GM23338 (cell line): Measurements from ENCODE around the gene TBL1XR1. TPM values are rescaled to one million over a fixed set of nuclear protein-coding genes. Genes with fewer than 3 reads are reported as not detected.

ENCODE experiments used
- ATAC-seq: fragments of 200-7000 bp; cut with Tn5 transposase; 3 replicates; pipeline ENCODE4 v1.9.1; 2020
- DNase-seq: peaks from one replicate; pipeline ENCODE4 v3.0.0-alpha.2; 2015; ENCODE audit warnings: low spot score
- H2AFZ ChIP-seq: fragments of 200-600 bp; sonication (generic); 2 replicates; pipeline ENCODE4 v1.8.0; 2016; ENCODE audit warnings: antibody characterized with exemption, mild to moderate bottlenecking, moderate library complexity
- H3F3A ChIP-seq: fragments of 200-600 bp; sonication (generic); replicated peaks from 2 replicates; pipeline ENCODE4 v1.8.0; 2017; ENCODE audit warnings: antibody characterized with exemption, mixed run types, low read depth
- H3K27ac ChIP-seq: fragments of 200-600 bp; sonication (generic); 2 replicates; pipeline ENCODE4 v1.6.1; 2016; ENCODE audit warnings: low read depth
- H3K27me3 ChIP-seq: fragments of 200-600 bp; sonication (generic); 2 replicates; pipeline ENCODE4 v1.8.0; 2016; ENCODE audit warnings: mild to moderate bottlenecking, mixed run types, moderate library complexity; ENCODE audit not compliant: insufficient read depth
- H3K36me3 ChIP-seq: fragments of 200-600 bp; sonication (generic); 2 replicates; pipeline ENCODE4 v1.8.0; 2016; ENCODE audit warnings: mild to moderate bottlenecking; ENCODE audit not compliant: insufficient read depth
- H3K4me1 ChIP-seq: fragments of 200-600 bp; sonication (generic); 2 replicates; pipeline ENCODE4 v1.8.0; 2016; ENCODE audit warnings: mild to moderate bottlenecking, moderate library complexity; ENCODE audit not compliant: insufficient read depth
- H3K4me2 ChIP-seq: fragments of 200-600 bp; sonication (generic); 2 replicates; pipeline ENCODE4 v1.7.1; 2017; ENCODE audit warnings: mixed run types
- H3K4me3 ChIP-seq: fragments of 200-600 bp; sonication (generic); 2 replicates; pipeline ENCODE4 v1.6.1; 2016; ENCODE audit warnings: mixed run types
- H3K79me2 ChIP-seq: fragments of 200-600 bp; sonication (generic); replicated peaks from 2 replicates; pipeline ENCODE4 v1.8.0; 2017; ENCODE audit warnings: mild to moderate bottlenecking; ENCODE audit not compliant: insufficient read depth
- H3K9me2 ChIP-seq: fragments of 200-600 bp; sonication (generic); 2 replicates; pipeline ENCODE4 v1.8.0; 2017; ENCODE audit not compliant: insufficient read depth
- H4K20me1 ChIP-seq: fragments of 200-600 bp; sonication (generic); replicated peaks from 2 replicates; pipeline ENCODE4 v1.8.0; 2017; ENCODE audit warnings: mild to moderate bottlenecking; ENCODE audit not compliant: insufficient read depth
- H3K27ac Mint-ChIP-seq: 2 replicates; pipeline ENCODE4 v1.8.0; 2020; ENCODE audit warnings: inconsistent platforms, mild to moderate bottlenecking, moderate library complexity, mixed read lengths
- H3K27me3 Mint-ChIP-seq: 3 replicates; pipeline ENCODE4 v1.8.0; 2022; ENCODE audit warnings: low read depth, mild to moderate bottlenecking, moderate library complexity, mixed read lengths, inconsistent platforms; ENCODE audit not compliant: insufficient read depth, poor library complexity
- H3K36me3 Mint-ChIP-seq: 3 replicates; pipeline ENCODE4 v1.8.0; 2021; ENCODE audit warnings: low read depth, mild to moderate bottlenecking, inconsistent platforms, moderate library complexity, mixed read lengths
- H3K4me1 Mint-ChIP-seq: 3 replicates; pipeline ENCODE4 v1.8.0; 2020; ENCODE audit warnings: mild to moderate bottlenecking, inconsistent platforms, mixed read lengths
- H3K4me3 Mint-ChIP-seq: 3 replicates; pipeline ENCODE4 v1.8.0; 2021; ENCODE audit warnings: moderate library complexity, mild to moderate bottlenecking, inconsistent platforms, mixed read lengths
- H3K9me3 Mint-ChIP-seq: 3 replicates; pipeline ENCODE4 v1.8.0; 2020; ENCODE audit warnings: moderate library complexity, mild to moderate bottlenecking, inconsistent platforms, mixed read lengths
- CREB1 ChIP-seq: fragments of 250-450 bp; sonication (Bioruptor Pico); IDR thresholded peaks from 2 replicates; pipeline ENCODE4 v1.5.0; 2020; ENCODE audit warnings: low read depth, mild to moderate bottlenecking, moderate library complexity
- EZH2phosphoT487 ChIP-seq: fragments of 200-600 bp; sonication (generic); IDR thresholded peaks from one replicate; pipeline ENCODE4 v1.8.1; 2018; ENCODE audit warnings: antibody characterized with exemption; ENCODE audit not compliant: unreplicated experiment
- JUNB ChIP-seq: IDR thresholded peaks from one replicate; pipeline ENCODE4 v1.6.1; 2016; ENCODE audit warnings: antibody characterized with exemption; ENCODE audit not compliant: unreplicated experiment
- POLR2AphosphoS5 ChIP-seq: IDR thresholded peaks from 2 replicates; pipeline ENCODE4 v1.6.1; 2016; ENCODE audit warnings: antibody characterized with exemption, low read depth
- REST ChIP-seq: IDR thresholded peaks from one replicate; pipeline ENCODE4 v1.6.1; 2018; ENCODE audit warnings: antibody characterized with exemption; ENCODE audit not compliant: unreplicated experiment
- STAT1 ChIP-seq: IDR thresholded peaks from one replicate; pipeline ENCODE4 v1.6.1; 2016; ENCODE audit warnings: antibody characterized with exemption; ENCODE audit not compliant: unreplicated experiment
- ZNF114 ChIP-seq: fragments of 250-450 bp; sonication (Bioruptor Pico); IDR thresholded peaks from 2 replicates; pipeline ENCODE4 v1.5.0; 2020; ENCODE audit warnings: mild to moderate bottlenecking, moderate library complexity
- ZNF331 ChIP-seq: fragments of 250-450 bp; sonication (Bioruptor Pico); IDR thresholded peaks from 2 replicates; pipeline ENCODE4 v1.5.0; 2020; ENCODE audit warnings: low read depth, mild to moderate bottlenecking, moderate library complexity
- ZNF462 ChIP-seq: fragments of 250-450 bp; sonication (Bioruptor Pico); IDR thresholded peaks from 2 replicates; pipeline ENCODE4 v1.5.0; 2020; ENCODE audit warnings: mild to moderate bottlenecking, moderate library complexity
- polyA plus RNA-seq: library from polyadenylated mRNA; unstranded; fragments of >200 nt; fragmentation: Nextera tagmentation; extraction: Ambion mirVana; gene quantifications from 2 replicates; pipeline ENCODE4 v1.2.1, GENCODE V29; 2016
- total RNA-seq: library from RNA; depleted of rRNA; stranded (reverse); fragments of >200 nt; shearing (Covaris generic); gene quantifications from 2 replicates; pipeline ENCODE4 v1.2.3, GENCODE V29; 2014
- TF ChIP-seq, protein P1 (sequence below): IDR thresholded peaks from 2 replicates; pipeline ENCODE4 v1.6.1; 2016; ENCODE audit warnings: antibody characterized with exemption

Gene TBL1XR1
- total and polyA plus RNA-seq, 2 experiments from 2014 or later, result 49.6 to 122 TPM

- H3F3A ChIP-seq, result 0 out of 2 replicates have a peak, but pooled peaks cover 2% of the 10 kb centered on the region
- H3K36me3 ChIP-seq, result no peaks in the 10 kb centered on the region
- Mint-ChIP-seq H3K27ac (no peak overlapping the region), H3K9me3 (peaks cover 29% of the 10 kb centered on the region), H3K4me3 (no peak overlapping the region), H3K27me3 (peaks cover 9% of the 10 kb centered on the region), H3K4me1 (peaks cover 18% of the 10 kb centered on the region), H3K36me3 (peaks cover 14% of the 10 kb centered on the region; the same call in 2 of the 3 replicates)
- no peaks in the 10 kb centered on the region for H3K79me2 ChIP-seq
- ATAC-seq (no peak), DNase-seq (no peak)
- H3K4me2 ChIP-seq, result no peak overlapping the region
- no peaks in the 10 kb centered on the region for H3K9me2 ChIP-seq
- H2AFZ ChIP-seq, result no peak overlapping the region
- no peaks in the 10 kb centered on the region for H3K27me3 ChIP-seq
- H4K20me1 ChIP-seq, result no peaks in the 10 kb centered on the region
- no peak overlapping the region for H3K4me3 ChIP-seq
- no peak overlapping the region for H3K27ac ChIP-seq
- H3K4me1 ChIP-seq, result peaks cover 15% of the 10 kb centered on the region
- no peak for TF ChIP-seq EZH2phosphoT487
- no peak for TF ChIP-seq ZNF331 (CRISPR knock-in tag)
- TF ChIP-seq JUNB, result no peak
- no peak for TF ChIP-seq REST
- TF ChIP-seq, protein P1, sequence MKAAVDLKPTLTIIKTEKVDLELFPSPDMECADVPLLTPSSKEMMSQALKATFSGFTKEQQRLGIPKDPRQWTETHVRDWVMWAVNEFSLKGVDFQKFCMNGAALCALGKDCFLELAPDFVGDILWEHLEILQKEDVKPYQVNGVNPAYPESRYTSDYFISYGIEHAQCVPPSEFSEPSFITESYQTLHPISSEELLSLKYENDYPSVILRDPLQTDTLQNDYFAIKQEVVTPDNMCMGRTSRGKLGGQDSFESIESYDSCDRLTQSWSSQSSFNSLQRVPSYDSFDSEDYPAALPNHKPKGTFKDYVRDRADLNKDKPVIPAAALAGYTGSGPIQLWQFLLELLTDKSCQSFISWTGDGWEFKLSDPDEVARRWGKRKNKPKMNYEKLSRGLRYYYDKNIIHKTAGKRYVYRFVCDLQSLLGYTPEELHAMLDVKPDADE, result no peak
- no peak for TF ChIP-seq CREB1
- no peak for TF ChIP-seq ZNF462 (CRISPR knock-in tag)
- TF ChIP-seq STAT1, result no peak
- TF ChIP-seq ZNF114 (CRISPR knock-in tag), result no peak
- TF ChIP-seq POLR2AphosphoS5, result no peak
Measured at GRCh38 chr3:177201700-177202397, 4.6 kb upstream of the TBL1XR1 start.
